Common myeloid progenitor, CD34-positive (primary cell): ENCODE measurements around the gene FLNA.

Experiments used
- CTCF ChIA-PET: fragments of 350-600 bp; sonication (Branson Sonifier 250); formaldehyde crosslinking; loops from one replicate; lab custom pipeline; 2021; ENCODE audit warnings: antibody characterized with exemption; lab: Charles Lee
- POLR2A ChIA-PET: fragments of 350-600 bp; sonication (Branson Sonifier 250); formaldehyde crosslinking; loops from one replicate; lab custom pipeline; 2021; ENCODE audit warnings: antibody characterized with exemption; lab: Charles Lee
- DNase-seq, 3 donors: peaks; one replicate each; pipeline versions ENCODE4 v3.0.0 to v3.0.0-alpha.2; 2013
- H3K27ac ChIP-seq, 2 experiments: 1 replicate in 1 of 2; 2 replicates in 1 of 2; pipeline ENCODE4 v1.7.0; 2013; ENCODE audit warnings: inconsistent platforms in 2 of 2, low read length in 2 of 2, mild to moderate bottlenecking in 2 of 2, low read depth in 1 of 2, moderate library complexity in 1 of 2; ENCODE audit not compliant: severe bottlenecking in 2 of 2, insufficient read depth in 1 of 2, poor library complexity in 1 of 2
- H3K27me3 ChIP-seq, 5 experiments: replicated peaks in 2 of 5; 1 replicate in 3 of 5; 2 replicates in 2 of 5; pipeline versions ENCODE4 v1.6.1 to v1.7.0; 2013; ENCODE audit warnings: low read length in 4 of 5, mild to moderate bottlenecking in 2 of 5, moderate library complexity in 2 of 5, inconsistent platforms in 1 of 5; ENCODE audit not compliant: insufficient read depth in 5 of 5, control insufficient read depth in 4 of 5
- H3K36me3 ChIP-seq, 4 experiments: 1 replicate in 2 of 4; 2 replicates in 2 of 4; pipeline versions ENCODE4 v1.6.1 to v1.7.0; 2013; ENCODE audit warnings: low read length in 3 of 4, control low read depth in 1 of 4, mild to moderate bottlenecking in 1 of 4; ENCODE audit not compliant: control insufficient read depth in 4 of 4, insufficient read depth in 4 of 4
- H3K4me1 ChIP-seq, 4 experiments: 1 replicate in 3 of 4; 2 replicates in 1 of 4; pipeline versions ENCODE4 v1.6.1 to v1.7.1; 2013; ENCODE audit warnings: low read length in 3 of 4, mild to moderate bottlenecking in 3 of 4, control low read depth in 1 of 4, inconsistent platforms in 1 of 4, moderate library complexity in 1 of 4; ENCODE audit not compliant: control insufficient read depth in 4 of 4, insufficient read depth in 4 of 4; ENCODE audit errors: control extremely low read depth in 1 of 4
- H3K4me3 ChIP-seq, 7 experiments: 1 replicate in 4 of 7; 2 replicates in 3 of 7; pipeline versions ENCODE4 v1.5.1 to v1.7.0; 2013; ENCODE audit warnings: mild to moderate bottlenecking in 7 of 7, low read length in 6 of 7, moderate library complexity in 6 of 7, inconsistent platforms in 2 of 7, low read depth in 2 of 7, control low read depth in 1 of 7; ENCODE audit not compliant: insufficient read depth in 4 of 7, control insufficient read depth in 1 of 7; ENCODE audit errors: extremely low read depth in 1 of 7
- H3K9me3 ChIP-seq, 5 experiments: 1 replicate in 4 of 5; 2 replicates in 1 of 5; pipeline versions ENCODE4 v1.6.1 to v1.7.1; 2013; ENCODE audit warnings: low read length in 4 of 5, mild to moderate bottlenecking in 2 of 5, inconsistent platforms in 1 of 5, low read depth in 1 of 5, moderate library complexity in 1 of 5; ENCODE audit not compliant: control insufficient read depth in 4 of 5, insufficient read depth in 2 of 5; ENCODE audit errors: control extremely low read depth in 1 of 5
- WGBS: methylation state at CpG from one replicate; pipeline ENCODE4 v1.1.5; 2013; ENCODE audit not compliant: insufficient coverage; 5-methylcytosine and 5-hydroxymethylcytosine counted together

FLNA gene

DNA sequence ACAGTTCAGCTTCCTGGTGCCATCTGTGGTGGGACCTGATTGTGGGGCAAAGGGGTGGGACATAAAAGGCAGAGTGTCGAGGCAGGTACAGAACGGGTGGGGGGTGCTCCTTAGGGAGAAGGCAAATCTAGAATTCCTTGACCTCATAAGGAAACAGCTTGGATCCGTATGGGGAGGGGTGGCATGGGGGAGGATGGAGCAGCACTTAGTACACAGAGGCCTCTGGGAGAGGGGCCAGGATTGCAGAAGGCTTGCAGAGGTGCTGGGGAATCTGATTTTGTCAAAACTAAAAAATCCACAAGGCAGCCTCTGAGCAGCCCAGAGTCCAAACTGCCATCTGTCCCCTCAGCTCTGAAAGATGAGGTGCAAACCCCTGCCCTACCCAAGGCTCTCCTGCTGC lies 2.3 kb upstream of the FLNA start:
- DNase-seq, result no peak
- no peak overlapping the region for H3K4me3 ChIP-seq
- peaks cover 0 to 14% (median 0%) of the 10 kb centered on the region in 5 experiments for H3K27me3 ChIP-seq
- H3K4me1 ChIP-seq, result peaks cover 0 to 49% (median 34%) of the 10 kb centered on the region in 4 experiments
- POLR2A ChIA-PET, result no interaction called here
- CTCF ChIA-PET, result interaction anchor here (1.1 kb wide), 1 partner anchor 156 kb away, joined by 3 read pairs; no protein-coding TSS in a partner anchor
- peaks cover 0 to 8% (median 2%) of the 10 kb centered on the region in 4 experiments for H3K36me3 ChIP-seq
- H3K27ac ChIP-seq, result no peak overlapping the region
- 100% methylated on average over 2 of the region's 3 CpGs for WGBS
- peaks cover 0 to 9% (median 0%) of the 10 kb centered on the region in 5 experiments for H3K9me3 ChIP-seq

DNA sequence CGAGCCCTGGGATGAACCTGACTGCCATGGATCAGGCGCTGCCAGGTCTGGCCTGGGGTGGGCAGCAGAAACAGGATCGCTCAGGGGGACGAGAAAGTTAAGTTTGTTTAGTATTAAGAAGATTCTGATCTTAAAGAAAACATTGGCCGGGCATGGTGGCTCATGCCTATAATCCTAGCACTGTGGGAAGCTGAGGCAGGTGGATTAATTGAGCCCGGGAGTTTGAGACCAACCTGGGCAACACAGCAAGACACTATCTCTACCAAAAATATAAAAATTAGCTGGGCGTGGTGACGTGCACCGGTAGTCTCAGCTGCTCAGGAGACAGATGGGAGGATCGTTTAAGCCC lies 696 bp upstream of the FLNA start:
- Histone ChIP-seq H3K36me3 (no peaks in the 10 kb centered on the region), H3K9me3 (peaks cover 0 to 9% (median 0%) of the 10 kb centered on the region in 5 experiments), H3K4me1 (peaks cover 0 to 41% (median 31%) of the 10 kb centered on the region in 4 experiments), H3K27me3 (peaks cover 0 to 14% (median 0%) of the 10 kb centered on the region in 5 experiments), H3K4me3 (peak overlapping the region in 1 of 7 experiments; percentile 28), H3K27ac (no peak overlapping the region)
- POLR2A ChIA-PET, result no interaction called here
- CTCF ChIA-PET, result interaction anchor here (1.6 to 2.6 kb wide), 2 partner anchors 23 to 166 kb away, joined by 4 to 13 read pairs; partner anchors contain the start of gene RPL10
- no peak for DNase-seq
- 86% methylated on average over 7 of the region's 10 CpGs for WGBS

DNA sequence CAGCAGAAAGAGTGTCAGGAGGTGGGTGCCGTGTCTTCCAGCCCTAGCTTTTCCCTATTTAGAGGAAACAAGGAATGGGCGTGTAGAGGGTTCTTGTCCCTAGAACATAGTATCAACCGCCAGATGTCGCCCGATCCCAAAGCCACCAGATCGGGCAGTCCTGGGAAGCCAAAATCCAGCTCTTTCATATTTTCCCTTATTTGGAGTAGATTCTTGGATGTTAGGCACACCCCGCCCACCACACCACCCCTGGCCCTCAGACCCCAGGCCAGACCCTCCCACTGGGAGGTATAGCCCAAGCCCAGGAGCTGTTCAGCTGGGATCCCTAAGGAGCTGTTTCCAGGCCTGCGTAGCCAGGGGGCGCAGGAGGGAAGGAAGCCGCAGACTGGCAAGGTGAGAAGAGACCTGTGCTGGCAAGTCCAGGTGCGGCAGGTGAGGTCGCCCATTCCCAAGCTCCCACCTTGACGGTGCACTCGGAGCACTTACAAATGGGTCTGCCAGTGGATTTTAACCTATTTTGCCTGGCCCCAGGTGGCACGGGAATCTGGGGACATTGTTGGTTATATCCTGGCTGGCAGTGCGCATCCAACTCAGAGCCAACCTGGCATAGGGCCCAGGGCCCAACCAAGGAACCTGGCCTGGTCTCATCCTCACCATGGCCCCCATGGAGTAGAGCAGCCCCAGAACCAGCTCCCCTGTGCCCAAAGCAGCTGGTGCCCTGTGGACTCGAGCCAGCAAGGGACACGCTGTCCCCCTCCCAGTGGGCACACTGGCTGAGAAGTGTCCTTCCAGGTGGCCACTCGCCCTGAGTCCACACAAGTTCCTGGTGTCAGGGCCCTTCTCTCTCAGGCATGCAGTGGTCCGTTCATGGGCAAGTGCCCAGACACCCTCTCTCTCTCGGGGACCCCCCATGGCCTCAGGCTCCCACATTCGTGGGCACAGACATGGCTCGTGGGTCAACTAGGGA lies 811 bp downstream of the FLNA start:
- Histone ChIP-seq H3K27me3 (peaks cover 0 to 14% (median 0%) of the 10 kb centered on the region in 5 experiments), H3K4me3 (peak overlapping the region in 3 of 7 experiments; percentile 15 to 61 (median 35)), H3K27ac (no peak overlapping the region), H3K36me3 (no peaks in the 10 kb centered on the region), H3K4me1 (peaks cover 3 to 49% (median 37%) of the 10 kb centered on the region in 4 experiments), H3K9me3 (peaks cover 0 to 1% (median 0%) of the 10 kb centered on the region in 5 experiments)
- DNase-seq, result peak in 2 of 3 donors; percentile 35 to 42
- ChIA-PET POLR2A (no interaction called here), CTCF (interaction anchor here (0.7 to 2.6 kb wide), 18 partner anchors 8 to 169 kb away, joined by 3 to 19 read pairs (median 4); partner anchors contain the start of gene SLC10A3)
- 42% methylated on average over 23 of the region's 23 CpGs for WGBS

DNA sequence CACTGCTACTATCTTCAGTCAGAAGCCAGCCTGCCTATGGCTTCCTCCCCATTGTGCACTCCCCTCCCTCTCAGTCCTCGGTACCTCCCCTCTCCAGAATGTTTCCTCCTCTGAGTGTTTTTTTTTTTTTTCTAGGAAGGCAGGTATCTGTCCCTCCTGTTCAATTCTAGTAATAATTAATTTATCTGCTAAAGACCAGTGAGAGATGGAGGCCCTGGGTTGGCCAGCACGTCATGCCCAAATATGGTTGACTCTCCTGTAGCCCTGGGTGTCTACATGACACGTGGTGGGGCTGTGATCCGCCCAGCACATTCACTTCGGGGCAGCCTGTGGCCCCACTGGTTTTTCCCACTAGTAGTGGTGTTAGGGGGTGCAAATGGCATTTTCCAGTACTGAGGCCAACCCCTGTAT lies 1.8 kb downstream of the FLNA start:
- Histone ChIP-seq H3K27ac (no peak overlapping the region), H3K4me1 (peaks cover 3 to 53% (median 40%) of the 10 kb centered on the region in 4 experiments), H3K9me3 (no peaks in the 10 kb centered on the region), H3K27me3 (peaks cover 0 to 14% (median 0%) of the 10 kb centered on the region in 5 experiments), H3K4me3 (no peak overlapping the region), H3K36me3 (peaks cover 0 to 4% (median 4%) of the 10 kb centered on the region in 4 experiments)
- ChIA-PET POLR2A (no interaction called here), CTCF (interaction anchor here (0.7 to 2.6 kb wide), 13 partner anchors 9 to 170 kb away, joined by 3 to 19 read pairs (median 4); partner anchors contain the start of gene SLC10A3)
- no peak for DNase-seq
- WGBS, result 0% methylated on average over 1 of the region's 5 CpGs

DNA sequence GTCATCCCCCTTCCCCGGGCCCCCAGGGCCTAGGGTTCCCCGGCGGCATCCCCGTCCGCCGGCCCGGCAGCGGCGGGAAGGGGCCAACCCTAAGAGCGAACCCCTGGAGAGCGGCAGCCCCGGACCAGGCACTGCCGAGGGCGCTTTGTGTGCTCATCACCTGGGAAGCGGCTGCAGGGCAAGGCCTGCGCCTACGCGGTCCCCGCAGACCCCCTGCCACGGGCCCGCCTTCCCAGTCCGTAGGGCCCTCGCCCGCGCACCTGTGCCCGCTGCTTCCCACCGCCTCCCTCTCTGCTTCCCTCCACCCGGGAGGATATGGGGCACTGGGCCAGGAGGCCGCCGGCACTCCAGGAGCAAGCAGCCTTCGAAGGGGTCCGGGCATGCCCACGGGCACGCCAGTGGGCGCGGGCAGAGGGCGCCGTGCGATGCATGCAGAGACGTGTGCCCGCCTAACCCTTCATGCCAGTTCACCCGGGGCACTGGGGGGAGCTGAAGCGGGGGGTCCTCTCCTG lies 2.6 kb downstream of the FLNA start:
- H3K27me3 ChIP-seq, result peaks cover 0 to 14% (median 0%) of the 10 kb centered on the region in 5 experiments
- no peaks in the 10 kb centered on the region for H3K9me3 ChIP-seq

DNA sequence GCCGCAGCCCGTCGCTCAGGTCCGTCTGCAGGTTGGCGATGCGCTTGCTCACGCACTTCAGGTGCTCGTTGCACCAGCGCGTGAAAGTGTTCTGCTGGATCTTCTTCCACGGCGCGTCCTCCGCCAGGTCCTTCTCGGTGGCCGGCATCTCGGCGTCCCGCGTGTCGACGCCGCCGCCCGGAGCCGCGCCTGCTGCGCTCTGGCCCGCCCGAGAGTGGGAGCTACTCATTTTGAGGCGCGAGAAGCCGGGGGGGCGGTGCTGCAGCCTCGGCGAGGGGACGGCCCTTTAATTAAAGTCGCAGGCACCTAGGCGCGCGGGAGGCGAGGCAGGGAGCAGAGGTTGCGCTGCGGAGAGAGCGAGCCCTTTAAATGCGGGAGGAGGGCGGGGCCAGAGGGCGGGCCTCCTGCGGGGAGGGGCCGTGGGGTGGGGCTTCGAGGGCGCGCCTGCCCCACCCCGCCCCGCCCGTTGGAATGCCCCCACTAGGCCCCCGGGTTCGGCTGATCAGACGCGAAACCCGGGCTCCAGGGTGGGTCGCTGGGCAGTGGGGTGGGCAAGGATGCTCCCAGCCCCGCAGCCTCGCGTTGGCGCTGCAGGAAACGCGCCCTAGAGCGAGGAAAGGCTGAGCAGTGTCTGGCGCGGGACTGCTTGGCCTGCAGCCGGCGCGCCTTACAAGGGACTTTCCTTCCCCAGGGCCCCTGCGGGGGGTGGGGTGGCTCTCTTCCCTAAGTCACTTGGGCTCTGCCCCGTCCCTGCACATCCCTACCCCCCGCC lies 3.2 kb downstream of the FLNA start:
- Histone ChIP-seq H3K4me3 (peak overlapping the region; percentile 34 to 89 (median 77)), H3K4me1 (peaks cover 3 to 52% (median 44%) of the 10 kb centered on the region in 4 experiments), H3K36me3 (peaks cover 0 to 18% (median 15%) of the 10 kb centered on the region in 4 experiments), H3K27ac (peak overlapping the region in 1 of 2 experiments; percentile 85), H3K27me3 (peaks cover 0 to 14% (median 0%) of the 10 kb centered on the region in 5 experiments), H3K9me3 (no peaks in the 10 kb centered on the region)
- 39% methylated on average over 66 of the region's 77 CpGs for WGBS
- peak; percentile 87 to 91 (median 89) for DNase-seq
- ChIA-PET CTCF (no interaction called here), POLR2A (interaction anchor here (1.0 kb wide), 2 partner anchors 14 to 144 kb away, joined by 3 to 4 read pairs; partner anchors contain the start of gene FAM3A)

More for the DNA sequence above, 2.6 kb downstream of the FLNA start:
- WGBS, result 44% methylated on average over 39 of the region's 43 CpGs
- ChIA-PET CTCF (no interaction called here), POLR2A (no interaction called here)
- Histone ChIP-seq H3K4me3 (peak overlapping the region in 4 of 7 experiments; percentile 48 to 66 (median 54)), H3K4me1 (peaks cover 3 to 51% (median 44%) of the 10 kb centered on the region in 4 experiments), H3K27ac (no peak overlapping the region), H3K36me3 (peaks cover 0 to 12% (median 9%) of the 10 kb centered on the region in 4 experiments)
- no peak for DNase-seq
